GM13977 (cell line): ENCODE measurements around the gene KCNQ2.

Source experiments
- DNase-seq: peaks from one replicate; pipeline ENCODE4 v3.0.0; 2012; ENCODE audit warnings: low spot score
- CTCF ChIP-seq: IDR thresholded peaks from 2 replicates; pipeline ENCODE4 v1.5.1; 2012; ENCODE audit warnings: mild to moderate bottlenecking, control low read depth; ENCODE audit not compliant: insufficient read depth; ENCODE audit errors: extremely low read depth, missing control alignments
- in situ Hi-C: fragments of 300-500 bp; cut with MboI; formaldehyde crosslinking; loops from one replicate; pipeline ENCODE4 v1.12.0; 2022; ENCODE audit warnings: low sequenced_read_pairs, low pct_unique_long_range_greater_than_20kb, mixed read lengths, inconsistent platforms; ENCODE audit not compliant: unreplicated experiment

The KCNQ2 gene

GRCh38 chr20:63471717-63471980, 806 bp downstream of the KCNQ2 start:
- in situ Hi-C loops: no loop called here
- TF ChIP-seq CTCF: no peak
- no peak for DNase-seq

GRCh38 chr20:63471002-63471716, 1.3 kb downstream of the KCNQ2 start:
- no peak for TF ChIP-seq CTCF
- in situ Hi-C loops: no loop called here
- no peak for DNase-seq

GRCh38 chr20:63470410-63470809, 2.0 kb downstream of the KCNQ2 start:
- in situ Hi-C loops: no loop called here
- no peak for TF ChIP-seq CTCF

GRCh38 chr20:63469713-63470101, 2.7 kb downstream of the KCNQ2 start:
- no peak for TF ChIP-seq CTCF
- no peak for DNase-seq
- in situ Hi-C loops: no loop called here

More at GRCh38 chr20:63470410-63470809, 2.0 kb downstream of the KCNQ2 start:
- no peak for DNase-seq

GRCh38 chr20:63469019-63469712, 3.3 kb downstream of the KCNQ2 start:
- no peak for TF ChIP-seq CTCF
- DNase-seq: no peak
- in situ Hi-C loops: no loop called here

- in situ Hi-C loops: no loop called here
- DNase-seq: no peak
- TF ChIP-seq CTCF: no peak
Observed at GRCh38 chr20:63468421-63468820, 4.0 kb downstream of the KCNQ2 start.
